HG03432 (cell line): ENCODE results near the gene RNPC3.

ENCODE experiments used
- ATAC-seq: cut with Tn5 transposase; IDR thresholded peaks from one replicate; pipeline ENCODE4 v1.9.1; 2021; ENCODE audit warnings: mild to moderate bottlenecking, moderate library complexity; ENCODE audit not compliant: unreplicated experiment

Gene RNPC3, protein sequence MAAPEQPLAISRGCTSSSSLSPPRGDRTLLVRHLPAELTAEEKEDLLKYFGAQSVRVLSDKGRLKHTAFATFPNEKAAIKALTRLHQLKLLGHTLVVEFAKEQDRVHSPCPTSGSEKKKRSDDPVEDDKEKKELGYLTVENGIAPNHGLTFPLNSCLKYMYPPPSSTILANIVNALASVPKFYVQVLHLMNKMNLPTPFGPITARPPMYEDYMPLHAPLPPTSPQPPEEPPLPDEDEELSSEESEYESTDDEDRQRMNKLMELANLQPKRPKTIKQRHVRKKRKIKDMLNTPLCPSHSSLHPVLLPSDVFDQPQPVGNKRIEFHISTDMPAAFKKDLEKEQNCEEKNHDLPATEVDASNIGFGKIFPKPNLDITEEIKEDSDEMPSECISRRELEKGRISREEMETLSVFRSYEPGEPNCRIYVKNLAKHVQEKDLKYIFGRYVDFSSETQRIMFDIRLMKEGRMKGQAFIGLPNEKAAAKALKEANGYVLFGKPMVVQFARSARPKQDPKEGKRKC

DNA sequence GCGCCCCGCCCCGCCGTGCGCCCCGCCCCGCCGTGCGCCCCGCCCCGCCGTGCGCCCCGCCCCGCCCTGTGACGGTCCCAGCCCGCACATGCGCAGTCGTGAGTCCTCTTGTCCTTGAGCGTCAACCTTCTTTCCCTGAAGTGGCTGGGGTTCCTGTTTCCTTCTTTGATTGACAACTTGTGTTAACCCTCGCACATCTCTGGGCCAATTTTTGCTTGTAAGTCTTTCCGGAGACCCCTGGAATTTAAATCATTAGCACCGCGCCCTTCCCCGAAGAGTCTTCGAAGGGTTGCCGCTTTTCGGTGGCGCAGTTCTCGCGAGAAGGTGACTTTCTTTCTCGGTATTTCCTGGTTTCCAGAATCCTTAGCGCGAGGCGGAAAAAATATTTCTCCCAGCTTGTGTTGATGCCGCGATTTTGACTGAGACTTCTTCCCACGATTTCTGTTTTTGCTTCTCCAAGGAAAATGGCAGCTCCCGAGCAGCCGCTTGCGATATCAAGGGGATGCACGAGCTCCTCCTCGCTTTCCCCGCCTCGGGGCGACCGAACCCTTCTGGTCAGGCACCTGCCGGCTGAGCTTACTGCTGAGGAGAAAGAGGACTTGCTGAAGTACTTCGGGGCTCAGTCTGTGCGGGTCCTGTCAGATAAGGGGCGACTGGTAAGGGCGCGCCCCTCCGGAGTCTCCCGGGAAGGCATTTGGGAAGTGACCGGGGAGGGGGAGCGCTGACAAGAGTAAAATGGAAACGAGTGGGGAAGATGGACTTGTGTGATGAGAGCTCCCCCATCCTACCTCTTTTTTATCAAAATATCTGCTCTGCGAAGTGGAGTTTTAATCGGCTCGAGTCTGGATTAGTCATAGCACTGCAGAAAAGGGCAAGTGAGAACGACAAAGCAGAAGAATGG lies at the start of gene RNPC3:
Gene RNPC3 (plus strand): TSS at position 93 of the 901 bp plus-strand sequence. CDS start 372 bp downstream, at position 465.
- ATAC-seq, result peak; percentile 84

DNA sequence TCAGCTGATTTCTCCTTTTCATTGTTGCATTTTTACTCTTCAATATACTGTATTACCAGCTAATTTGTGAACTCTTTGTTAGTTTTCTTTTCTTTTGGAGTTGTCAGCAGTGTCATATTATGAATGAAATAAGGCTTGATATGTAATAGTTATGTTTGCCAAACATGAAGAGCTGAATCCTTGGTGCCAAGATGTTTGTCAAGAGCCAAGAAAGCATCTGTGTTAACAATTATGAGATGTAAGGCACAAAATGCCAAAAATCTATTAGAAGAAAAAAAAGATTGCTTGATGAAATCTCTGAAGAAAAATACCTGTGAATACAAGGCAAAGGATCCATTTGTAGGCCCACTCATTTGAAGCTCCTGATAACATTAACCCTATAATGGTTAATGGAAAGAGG lies 48.4 kb upstream of the RNPC3 start:
- ATAC-seq, result no peak

DNA sequence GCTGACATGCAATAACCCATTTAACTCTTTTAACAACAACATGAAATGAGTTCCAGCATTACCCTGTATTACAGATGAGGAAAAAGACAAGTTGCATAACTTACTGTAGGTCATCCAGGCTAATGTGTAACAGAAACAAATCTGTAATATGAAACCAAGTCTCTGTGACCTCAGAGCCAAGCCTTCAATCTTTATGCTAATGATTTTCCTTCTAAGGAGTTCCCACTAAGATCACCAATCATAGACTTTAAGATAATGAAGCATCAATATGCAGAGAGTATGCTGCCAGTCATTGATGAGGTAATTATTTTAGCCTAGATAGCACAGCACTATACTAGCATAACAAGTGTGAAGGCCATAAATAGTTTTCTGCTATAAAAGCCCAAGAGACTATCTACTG lies 35.6 kb upstream of the RNPC3 start:
- peak; percentile 75 for ATAC-seq

DNA sequence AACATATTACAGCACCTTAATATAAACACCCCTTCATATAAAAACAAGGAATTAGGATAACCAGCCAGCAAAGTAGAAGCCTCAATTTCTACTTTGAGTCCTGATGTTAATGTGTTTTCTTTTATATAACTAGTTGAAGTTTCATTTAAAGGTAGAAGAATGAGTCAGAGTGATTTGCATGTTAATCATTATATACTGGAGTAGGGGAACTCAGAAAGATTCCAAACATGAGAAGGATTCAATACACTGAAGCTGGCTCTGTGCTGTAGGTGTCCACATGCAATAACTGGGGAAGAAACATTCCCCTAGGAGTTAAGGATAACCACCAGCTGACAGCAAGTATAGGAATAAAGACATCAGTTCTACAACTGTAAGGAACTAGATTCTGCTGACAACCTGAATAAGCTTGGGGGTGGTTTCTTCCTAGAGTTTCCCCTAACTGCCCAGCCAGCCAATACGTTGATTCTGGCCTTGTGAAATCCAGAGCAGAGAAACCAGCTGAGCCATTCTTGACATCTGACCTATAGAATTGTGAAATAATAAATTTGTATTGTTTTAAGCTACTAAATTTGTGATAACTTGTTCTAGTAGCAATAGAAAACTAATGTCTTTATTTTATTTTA lies 33.4 kb upstream of the RNPC3 start:
- no peak for ATAC-seq

DNA sequence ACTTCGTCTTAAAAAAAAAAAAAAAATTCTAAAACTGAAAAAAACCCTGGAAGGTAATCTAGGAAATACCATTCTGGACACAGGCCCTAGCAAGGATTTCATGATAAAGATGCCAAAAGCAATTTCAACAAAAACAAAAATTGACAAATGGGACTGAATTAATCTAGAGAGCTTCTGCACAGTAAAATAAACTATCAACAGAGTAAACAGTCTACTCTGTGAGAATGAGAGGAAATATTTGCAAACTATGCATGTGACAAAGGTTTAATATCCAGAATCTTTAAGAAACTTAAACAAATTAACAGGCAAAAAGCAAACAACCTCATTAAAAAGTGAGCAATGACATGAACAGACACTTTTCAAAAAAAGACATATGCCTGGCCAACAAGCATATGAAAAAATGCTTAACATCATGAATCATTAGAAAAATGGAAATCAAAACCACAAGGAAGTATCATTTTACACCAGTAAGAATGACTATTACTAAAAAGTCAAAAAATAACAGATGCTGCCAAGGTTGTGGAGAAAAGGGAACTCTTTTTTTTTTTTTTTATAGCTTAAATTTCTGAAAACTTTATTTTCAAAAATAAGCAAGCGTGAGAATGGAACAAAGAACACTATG lies 29.4 kb upstream of the RNPC3 start:
- ATAC-seq, result no peak

DNA sequence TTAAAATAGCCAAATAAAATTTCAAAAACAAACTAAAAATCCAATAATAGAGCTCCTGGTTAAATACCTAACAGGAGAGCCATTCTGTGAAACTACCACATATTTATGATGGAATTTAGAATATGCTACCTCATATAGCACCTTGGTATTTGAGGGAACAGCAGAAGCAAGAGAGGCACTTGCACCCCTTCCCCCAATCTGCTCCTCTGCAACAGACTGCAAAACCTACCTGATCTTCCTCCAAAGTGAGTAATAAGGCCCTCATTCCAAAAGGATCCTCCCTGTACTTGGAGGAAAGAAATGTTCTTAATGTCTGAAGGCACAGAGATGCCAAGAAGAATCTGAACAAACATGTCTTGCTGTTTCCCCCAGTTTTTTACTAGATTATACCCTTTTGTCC lies 28.1 kb upstream of the RNPC3 start:
- no peak for ATAC-seq

DNA sequence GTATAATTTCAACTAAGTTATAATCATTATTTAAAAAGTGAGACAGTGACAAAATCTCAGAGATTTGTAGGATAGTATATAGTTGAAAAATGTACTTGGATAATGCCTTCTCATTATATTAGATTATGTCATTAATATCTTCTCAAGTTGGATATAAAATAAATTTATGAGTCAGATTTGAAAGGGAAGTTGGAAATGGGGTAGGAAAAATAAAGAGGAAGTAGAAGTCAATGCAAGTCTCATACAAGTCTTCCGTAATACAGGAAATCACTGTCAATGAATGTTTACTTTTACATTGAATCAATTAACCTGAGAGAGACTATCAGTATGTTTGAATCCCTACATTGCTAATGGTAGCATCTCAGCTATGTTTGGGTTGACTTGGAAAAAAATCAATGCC lies 16.2 kb upstream of the RNPC3 start:
- no peak for ATAC-seq

DNA sequence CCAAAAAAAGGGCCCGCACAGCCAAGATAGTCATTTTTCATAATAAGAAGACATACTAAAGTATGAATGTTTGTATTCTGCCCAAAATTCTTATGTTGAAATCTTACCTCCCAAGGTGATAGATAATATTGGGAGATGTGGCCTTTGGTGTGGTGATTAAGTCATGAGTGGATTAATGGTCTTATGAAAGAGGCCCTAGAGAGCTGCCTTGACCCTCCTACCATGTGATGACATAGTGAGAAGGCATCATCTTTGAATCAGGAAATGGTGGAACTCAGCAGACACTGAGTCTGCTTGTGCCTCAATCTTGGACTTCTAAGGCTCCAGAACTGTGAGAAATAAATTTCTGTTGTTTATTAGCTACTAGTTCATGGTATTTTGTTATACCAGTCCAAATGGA lies 11.8 kb upstream of the RNPC3 start:
- no peak for ATAC-seq

DNA sequence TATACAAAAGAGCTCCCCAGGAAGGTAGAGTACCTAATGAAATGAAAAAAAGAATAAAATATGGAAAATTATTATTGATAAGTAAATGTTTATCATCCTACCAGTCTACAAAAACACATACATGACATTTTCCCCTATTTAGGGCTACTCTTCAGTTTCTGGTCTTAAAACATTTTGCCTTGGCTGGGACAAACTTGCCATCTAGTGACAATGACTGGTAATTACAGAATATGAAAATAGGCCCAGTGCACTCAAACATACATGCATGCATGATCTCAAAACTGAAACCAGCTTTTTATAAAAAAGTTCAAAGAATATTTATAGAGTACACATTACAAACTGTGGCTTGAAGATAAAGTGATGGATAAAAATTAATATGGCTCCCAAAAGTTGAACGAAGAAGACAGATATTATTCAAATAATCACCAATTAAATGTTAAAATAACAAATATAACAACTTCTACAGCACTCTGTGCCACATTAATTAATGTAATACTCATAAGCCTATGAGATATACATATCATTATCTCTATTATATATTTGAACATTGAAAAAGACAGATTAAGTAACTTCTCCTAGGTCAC lies 10.5 kb upstream of the RNPC3 start:
- ATAC-seq, result peak; percentile 65

DNA sequence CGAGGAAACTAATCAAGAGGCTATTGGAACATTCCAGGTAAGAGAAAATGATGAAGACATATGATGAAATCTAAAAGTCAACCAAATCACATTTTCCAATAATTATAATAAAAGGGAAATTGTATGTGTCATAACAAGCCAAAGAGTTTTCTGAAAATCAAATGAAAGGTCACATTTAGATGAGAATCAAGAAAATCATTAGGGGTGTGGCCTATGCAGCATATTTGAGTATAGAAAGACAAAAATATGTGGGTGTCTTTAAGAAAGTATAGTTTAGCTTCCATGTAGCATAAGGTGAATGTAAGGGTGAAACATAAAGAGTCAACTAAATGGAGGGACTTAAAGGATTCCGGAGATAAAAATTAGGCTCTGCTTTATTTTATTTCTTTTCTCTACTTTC lies 9.2 kb upstream of the RNPC3 start:
- ATAC-seq, result no peak

DNA sequence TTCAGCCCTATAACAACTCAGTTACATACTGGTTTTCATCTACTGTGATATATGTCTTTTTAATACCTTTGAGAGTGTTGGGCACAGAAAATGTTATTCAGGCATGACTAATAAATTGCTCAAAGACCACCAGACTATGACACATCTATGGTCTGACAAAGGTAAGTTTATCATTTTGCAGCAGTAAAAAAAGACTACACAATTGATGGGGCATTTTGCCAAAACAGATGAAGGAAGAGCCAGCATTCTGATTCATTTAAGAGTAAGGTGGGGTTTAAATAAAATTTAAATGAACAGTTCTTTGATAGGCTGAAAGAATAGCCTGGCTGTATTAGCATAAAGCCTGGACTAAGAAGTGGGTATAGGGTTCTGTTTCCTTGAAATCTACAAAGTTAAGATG lies 8.8 kb upstream of the RNPC3 start:
- ATAC-seq, result no peak

DNA sequence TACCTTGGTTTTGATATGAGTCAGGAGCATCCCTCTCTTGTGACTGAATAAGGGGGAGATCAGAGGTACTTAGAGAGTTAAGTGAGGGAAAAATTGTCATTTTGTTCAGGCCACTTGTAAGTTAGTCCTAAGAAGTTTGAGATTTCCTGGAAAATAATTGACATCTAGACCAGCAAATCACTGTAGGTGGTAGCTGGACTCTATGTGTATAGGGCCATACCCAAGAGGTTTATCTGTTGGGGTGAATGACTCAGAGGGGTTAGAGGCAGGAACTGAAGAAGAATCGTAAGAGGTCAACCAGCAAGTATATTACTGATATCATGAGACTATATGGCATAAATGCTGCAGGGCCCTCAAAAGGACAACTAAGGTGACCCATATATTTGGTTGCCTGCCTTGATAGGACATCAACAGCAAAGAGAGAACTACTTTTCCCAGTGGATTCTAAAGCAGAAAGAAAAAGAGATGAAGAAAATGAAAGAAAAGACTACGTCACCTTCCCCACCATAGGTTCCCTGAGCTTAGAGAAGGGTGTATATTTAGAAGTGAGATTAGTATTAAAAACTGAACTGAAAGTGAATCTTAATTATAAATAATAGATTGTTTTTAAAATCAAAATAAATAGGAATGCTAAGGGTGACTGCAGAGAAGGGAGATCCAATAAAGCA lies 8.0 kb upstream of the RNPC3 start:
- peak; percentile 93 for ATAC-seq

DNA sequence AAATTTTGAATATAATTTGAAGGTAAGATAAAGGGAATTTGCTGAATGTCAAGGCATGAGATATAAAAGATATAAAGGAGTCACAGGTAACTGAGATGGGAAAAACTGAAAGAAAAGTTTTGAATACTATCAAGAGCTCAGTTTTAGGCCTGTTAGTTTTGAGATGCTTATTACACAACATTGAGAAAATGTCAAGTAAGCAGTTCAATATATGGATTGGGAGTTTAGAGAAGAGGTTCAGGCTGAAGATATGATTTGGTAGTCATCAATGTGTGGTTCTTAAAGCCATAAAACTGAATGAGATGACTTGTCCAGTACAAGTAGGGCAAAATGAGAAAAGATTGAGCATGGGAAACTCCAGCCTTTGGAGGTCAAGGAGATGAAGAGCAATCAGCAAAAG lies 4.7 kb upstream of the RNPC3 start:
- no peak for ATAC-seq

DNA sequence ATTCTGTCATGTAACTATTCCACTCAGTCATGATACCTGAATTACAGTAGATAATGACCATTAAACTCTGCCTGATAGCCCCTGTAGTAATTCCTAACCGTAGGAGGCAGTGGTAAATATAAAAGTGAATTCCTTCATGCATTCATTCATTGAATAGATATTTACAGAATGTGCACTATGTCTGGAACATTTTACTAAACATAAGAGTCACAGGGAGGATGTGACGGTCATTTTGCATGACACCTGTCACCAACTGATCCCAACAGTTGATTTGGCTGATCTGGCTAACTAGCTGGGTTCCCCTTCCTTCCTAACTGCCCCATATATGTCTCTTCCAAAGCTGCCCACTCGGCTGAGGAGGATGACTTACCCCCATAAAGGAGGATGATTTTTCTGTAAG lies 2.2 kb upstream of the RNPC3 start:
- no peak for ATAC-seq

DNA sequence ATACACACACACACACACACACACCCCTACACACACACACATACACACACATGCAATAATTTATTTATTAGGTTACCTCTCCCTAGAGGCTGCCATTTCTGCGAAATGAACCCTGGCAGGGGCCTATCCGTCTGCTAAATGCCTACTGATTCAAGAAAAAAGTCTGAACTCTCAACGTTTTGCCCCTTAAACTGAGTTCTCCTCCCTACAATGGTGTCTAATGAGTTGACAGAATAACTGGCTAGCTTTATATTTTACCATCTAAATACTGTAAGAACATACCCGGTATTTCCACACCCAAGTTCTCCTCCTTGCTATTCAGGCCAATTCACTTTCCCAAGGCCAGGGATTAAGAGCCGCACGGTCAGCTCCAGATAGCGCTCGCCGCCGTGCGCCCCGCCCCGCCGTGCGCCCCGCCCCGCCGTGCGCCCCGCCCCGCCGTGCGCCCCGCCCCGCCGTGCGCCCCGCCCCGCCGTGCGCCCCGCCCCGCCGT lies 339 bp upstream of the RNPC3 start:
- peak; percentile 65 for ATAC-seq

DNA sequence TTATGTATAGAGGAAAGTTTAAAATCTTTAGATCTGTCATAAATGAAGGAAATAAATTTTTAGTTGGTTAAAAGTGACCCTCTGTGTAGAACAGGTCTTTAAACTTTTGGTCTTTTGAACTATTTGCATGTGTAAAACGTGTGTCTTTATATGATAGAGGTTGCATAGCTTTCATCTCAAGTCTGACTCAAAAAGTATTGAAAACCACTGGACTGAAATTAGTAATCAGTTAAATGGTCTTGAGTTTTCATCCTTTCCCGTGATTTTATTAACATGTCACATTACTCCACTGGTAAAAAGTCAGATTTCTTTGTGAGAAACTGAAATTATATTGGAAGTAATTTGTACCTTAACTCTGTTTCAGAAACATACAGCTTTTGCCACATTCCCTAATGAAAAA lies 1.8 kb downstream of the RNPC3 start:
- ATAC-seq, result no peak

DNA sequence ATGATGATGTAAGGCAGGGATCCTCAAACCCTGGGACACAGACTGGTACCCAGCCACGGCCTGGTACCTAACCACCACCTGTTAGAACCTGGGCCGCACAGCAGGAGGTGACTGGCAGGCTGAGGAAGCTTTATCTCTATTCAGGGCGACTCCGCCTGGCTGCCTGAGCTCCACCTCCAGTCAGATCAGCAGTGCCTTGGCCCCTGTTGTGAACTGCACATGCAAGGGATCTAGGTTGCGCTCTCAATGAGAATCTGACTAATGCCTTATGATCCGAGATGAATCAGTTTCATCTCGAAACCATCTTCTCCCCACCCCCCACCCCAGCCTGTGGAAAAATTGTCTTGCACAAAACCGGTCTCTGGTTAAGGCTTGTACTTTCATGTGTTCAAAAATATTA lies 4.2 kb downstream of the RNPC3 start:
- no peak for ATAC-seq

DNA sequence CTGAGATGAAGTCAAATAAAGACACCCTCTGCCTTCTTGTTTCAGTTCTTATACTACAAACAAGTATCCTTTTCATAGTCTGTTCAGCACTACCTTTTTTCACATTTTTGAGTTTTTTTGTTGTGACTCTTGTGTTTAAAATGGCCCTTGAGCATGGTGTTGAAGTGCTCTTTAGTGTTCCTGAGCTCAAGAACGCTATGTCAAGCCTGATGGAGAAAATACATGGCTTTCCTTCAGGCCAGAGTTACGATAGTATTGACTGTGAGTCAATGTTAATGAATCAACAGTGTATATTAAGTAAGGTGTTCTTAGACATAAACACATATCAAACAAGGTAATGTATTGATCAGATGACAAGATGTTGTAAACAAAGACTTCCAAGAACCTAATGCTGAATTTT lies 12.7 kb downstream of the RNPC3 start:
- ATAC-seq, result no peak

DNA sequence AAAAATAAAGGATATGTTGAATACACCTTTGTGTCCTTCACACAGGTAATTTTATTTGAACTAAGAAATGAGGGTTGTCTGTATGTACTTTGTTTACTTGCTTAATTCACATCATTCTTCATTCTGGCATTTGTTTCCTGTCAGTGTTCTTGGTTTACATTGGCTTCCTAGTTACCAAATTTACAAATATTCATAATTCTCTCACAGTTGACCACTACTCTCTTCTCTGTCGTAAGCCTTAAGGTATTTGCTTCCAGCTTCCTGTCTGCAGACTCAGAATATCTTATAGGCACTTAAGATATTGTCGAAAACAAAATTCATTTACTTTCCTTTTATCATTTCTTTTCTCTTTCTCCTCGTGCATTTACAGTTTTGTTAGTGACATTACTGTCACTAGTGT lies 15.9 kb downstream of the RNPC3 start:
- ATAC-seq, result no peak

DNA sequence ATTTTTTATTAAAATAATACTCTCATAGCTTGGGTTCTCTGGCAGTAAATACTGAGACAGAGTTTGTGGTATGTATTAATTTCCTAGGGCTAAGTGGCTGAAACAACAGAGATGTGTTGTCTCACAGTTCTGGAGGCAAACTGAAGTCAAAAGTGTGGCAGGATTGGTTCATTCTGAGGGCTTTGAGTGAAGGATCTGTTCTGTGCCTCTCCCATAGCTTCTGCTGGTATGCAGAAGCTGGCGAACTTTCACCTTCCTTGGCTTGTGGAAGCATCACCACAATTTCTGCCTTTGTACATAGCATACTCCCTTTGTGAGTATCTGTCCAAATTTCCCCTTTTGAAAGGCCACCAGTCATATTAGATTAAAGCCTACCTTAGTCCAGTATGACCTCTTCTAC lies 21.0 kb downstream of the RNPC3 start:
- no peak for ATAC-seq
